ENCODE data around the gene ZDHHC13.

ZDHHC13 gene

GRCh38 chr11:19183646-19184045 lies 66.7 kb downstream of the ZDHHC13 start:
- ATAC-seq: no peak
- TF ChIP-seq CSDC2 (CRISPR knock-in tag; IDR thresholded peaks at IDR 0.05) (no peak), ZC3H10 (CRISPR knock-in tag; IDR thresholded peaks at IDR 0.05) (no peak), BACH2 (CRISPR knock-in tag; IDR thresholded peaks at IDR 0.05; ENCODE audit: borderline replicate concordance) (no peak), GLIS3 (CRISPR knock-in tag; IDR thresholded peaks at IDR 0.05) (no peak), ZNF565 (CRISPR knock-in tag; conservative IDR thresholded peaks at IDR 0.05; ENCODE audit: low read depth) (no peak), ZNF8 (CRISPR knock-in tag; IDR thresholded peaks at IDR 0.05) (no peak)

DNA sequence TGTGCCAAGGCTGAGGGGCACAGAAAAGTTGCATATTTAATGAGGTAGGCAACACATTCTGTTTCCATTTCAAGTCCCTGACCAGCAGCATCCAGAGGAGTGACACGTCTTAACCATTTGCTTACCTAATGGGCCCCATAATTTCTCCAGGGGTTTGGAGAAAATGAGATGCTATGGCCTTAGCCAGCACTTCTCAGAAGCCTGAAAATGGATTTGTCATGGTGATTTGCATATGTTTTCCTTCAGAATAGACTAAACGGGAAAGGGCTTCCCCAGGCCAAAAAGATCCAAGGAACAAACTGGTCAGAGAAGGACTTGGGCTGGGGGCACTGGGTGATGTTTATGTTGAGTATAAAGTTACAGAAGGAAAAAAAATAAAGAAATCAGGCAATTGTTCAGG lies 68.1 kb downstream of the ZDHHC13 start:
- no peak for ATAC-seq
- TF ChIP-seq ZC3H10 (CRISPR knock-in tag; IDR thresholded peaks at IDR 0.05) (no peak), GLIS3 (CRISPR knock-in tag; IDR thresholded peaks at IDR 0.05) (no peak), PPARA (CRISPR knock-in tag; IDR thresholded peaks at IDR 0.05; ENCODE audit: borderline replicate concordance) (no peak), ARNTL (CRISPR knock-in tag; IDR thresholded peaks at IDR 0.05; ENCODE audit: borderline replicate concordance, low read depth) (no peak), OSR1 (CRISPR knock-in tag; IDR thresholded peaks at IDR 0.05) (no peak), CSDC2 (CRISPR knock-in tag; IDR thresholded peaks at IDR 0.05) (no peak), ZFP3 (CRISPR knock-in tag; IDR thresholded peaks at IDR 0.05) (no peak), TCF4 (CRISPR knock-in tag; IDR thresholded peaks at IDR 0.05; ENCODE audit: borderline replicate concordance) (no peak), SNAI2 (CRISPR knock-in tag; IDR thresholded peaks at IDR 0.05) (no peak), ISL1 (CRISPR knock-in tag; IDR thresholded peaks at IDR 0.05) (no peak), ZNF565 (CRISPR knock-in tag; conservative IDR thresholded peaks at IDR 0.05; ENCODE audit: low read depth) (no peak), TSHZ2 (CRISPR knock-in tag; IDR thresholded peaks at IDR 0.05) (no peak), ZNF8 (CRISPR knock-in tag; IDR thresholded peaks at IDR 0.05) (no peak), ZNF70 (CRISPR knock-in tag; IDR thresholded peaks at IDR 0.05) (no peak), ZFP30 (CRISPR knock-in tag; IDR thresholded peaks at IDR 0.05) (no peak), RARB (CRISPR knock-in tag; IDR thresholded peaks at IDR 0.05) (no peak)

GRCh38 chr11:19185516-19186052 lies 68.6 kb downstream of the ZDHHC13 start:
- no peak for ATAC-seq
- TF ChIP-seq ZNF8 (CRISPR knock-in tag; IDR thresholded peaks at IDR 0.05): no peak
- TF ChIP-seq, protein P1, sequence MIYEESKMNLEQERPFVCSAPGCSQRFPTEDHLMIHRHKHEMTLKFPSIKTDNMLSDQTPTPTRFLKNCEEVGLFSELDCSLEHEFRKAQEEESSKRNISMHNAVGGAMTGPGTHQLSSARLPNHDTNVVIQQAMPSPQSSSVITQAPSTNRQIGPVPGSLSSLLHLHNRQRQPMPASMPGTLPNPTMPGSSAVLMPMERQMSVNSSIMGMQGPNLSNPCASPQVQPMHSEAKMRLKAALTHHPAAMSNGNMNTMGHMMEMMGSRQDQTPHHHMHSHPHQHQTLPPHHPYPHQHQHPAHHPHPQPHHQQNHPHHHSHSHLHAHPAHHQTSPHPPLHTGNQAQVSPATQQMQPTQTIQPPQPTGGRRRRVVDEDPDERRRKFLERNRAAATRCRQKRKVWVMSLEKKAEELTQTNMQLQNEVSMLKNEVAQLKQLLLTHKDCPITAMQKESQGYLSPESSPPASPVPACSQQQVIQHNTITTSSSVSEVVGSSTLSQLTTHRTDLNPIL (CRISPR knock-in tag; IDR thresholded peaks at IDR 0.05; ENCODE audit: low read depth): no peak
- no peak for TF ChIP-seq BACH2 (CRISPR knock-in tag; IDR thresholded peaks at IDR 0.05; ENCODE audit: borderline replicate concordance)
- no peak for TF ChIP-seq ZC3H10 (CRISPR knock-in tag; IDR thresholded peaks at IDR 0.05)
- TF ChIP-seq SNAI2 (CRISPR knock-in tag; IDR thresholded peaks at IDR 0.05): no peak
- no peak for TF ChIP-seq PPARA (CRISPR knock-in tag; IDR thresholded peaks at IDR 0.05; ENCODE audit: borderline replicate concordance)
- TF ChIP-seq ESRRG (CRISPR knock-in tag; IDR thresholded peaks at IDR 0.05): no peak
- TF ChIP-seq ZFP30 (CRISPR knock-in tag; IDR thresholded peaks at IDR 0.05): no peak
- TF ChIP-seq ISL1 (CRISPR knock-in tag; IDR thresholded peaks at IDR 0.05): no peak
- TF ChIP-seq ARNTL (CRISPR knock-in tag; IDR thresholded peaks at IDR 0.05; ENCODE audit: borderline replicate concordance, low read depth): no peak
- no peak for TF ChIP-seq ZNF70 (CRISPR knock-in tag; IDR thresholded peaks at IDR 0.05)

DNA sequence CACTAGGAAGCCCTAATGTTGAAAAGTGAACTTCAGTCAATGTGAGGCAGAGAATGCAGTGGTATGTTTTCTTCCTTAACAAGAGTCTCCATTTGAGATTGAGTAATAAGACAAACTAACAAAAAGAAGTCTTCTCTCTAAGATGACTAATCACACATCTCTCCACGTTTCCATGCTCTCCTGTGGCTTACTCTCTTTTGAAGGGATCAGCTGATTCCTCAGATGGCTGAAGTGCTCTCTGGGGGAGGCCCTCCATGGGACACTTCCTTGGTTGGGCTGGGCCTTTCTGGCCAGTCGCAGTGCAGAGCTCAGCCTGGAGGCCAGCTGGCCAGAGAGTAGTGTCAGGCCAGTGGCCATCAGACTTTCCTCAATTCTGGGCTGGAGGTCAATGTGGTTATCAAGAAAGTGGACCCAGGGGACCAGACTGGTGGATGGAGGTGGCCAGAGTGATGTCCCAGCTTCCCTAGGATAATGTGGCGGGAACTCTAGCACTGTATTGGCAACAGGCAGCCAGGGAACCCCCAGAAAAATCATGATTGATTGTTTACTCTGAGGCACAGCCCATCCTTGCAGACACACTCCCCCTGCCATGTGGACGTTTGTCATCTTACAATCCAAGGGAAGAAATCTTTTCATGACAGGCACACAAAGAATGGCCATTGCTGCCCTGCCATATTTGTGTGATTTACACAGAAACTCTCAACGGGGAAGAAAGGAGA lies 70.3 kb downstream of the ZDHHC13 start:
- ATAC-seq: no peak
- TF ChIP-seq TOX (CRISPR knock-in tag; IDR thresholded peaks at IDR 0.05; ENCODE audit: borderline replicate concordance) (no peak), POU6F1 (CRISPR knock-in tag; IDR thresholded peaks at IDR 0.05; ENCODE audit: borderline replicate concordance, low read depth) (no peak), ZNF70 (CRISPR knock-in tag; IDR thresholded peaks at IDR 0.05) (no peak), ISL1 (CRISPR knock-in tag; IDR thresholded peaks at IDR 0.05) (no peak), BACH2 (CRISPR knock-in tag; IDR thresholded peaks at IDR 0.05; ENCODE audit: borderline replicate concordance) (no peak), OSR1 (CRISPR knock-in tag; IDR thresholded peaks at IDR 0.05) (no peak), CSDC2 (CRISPR knock-in tag; IDR thresholded peaks at IDR 0.05) (no peak), ZNF565 (CRISPR knock-in tag; conservative IDR thresholded peaks at IDR 0.05; ENCODE audit: low read depth) (no peak), ARNTL (CRISPR knock-in tag; IDR thresholded peaks at IDR 0.05; ENCODE audit: borderline replicate concordance, low read depth) (no peak), ZFP3 (CRISPR knock-in tag; IDR thresholded peaks at IDR 0.05) (no peak), ESRRG (CRISPR knock-in tag; IDR thresholded peaks at IDR 0.05) (no peak)
- TF ChIP-seq, protein P2, sequence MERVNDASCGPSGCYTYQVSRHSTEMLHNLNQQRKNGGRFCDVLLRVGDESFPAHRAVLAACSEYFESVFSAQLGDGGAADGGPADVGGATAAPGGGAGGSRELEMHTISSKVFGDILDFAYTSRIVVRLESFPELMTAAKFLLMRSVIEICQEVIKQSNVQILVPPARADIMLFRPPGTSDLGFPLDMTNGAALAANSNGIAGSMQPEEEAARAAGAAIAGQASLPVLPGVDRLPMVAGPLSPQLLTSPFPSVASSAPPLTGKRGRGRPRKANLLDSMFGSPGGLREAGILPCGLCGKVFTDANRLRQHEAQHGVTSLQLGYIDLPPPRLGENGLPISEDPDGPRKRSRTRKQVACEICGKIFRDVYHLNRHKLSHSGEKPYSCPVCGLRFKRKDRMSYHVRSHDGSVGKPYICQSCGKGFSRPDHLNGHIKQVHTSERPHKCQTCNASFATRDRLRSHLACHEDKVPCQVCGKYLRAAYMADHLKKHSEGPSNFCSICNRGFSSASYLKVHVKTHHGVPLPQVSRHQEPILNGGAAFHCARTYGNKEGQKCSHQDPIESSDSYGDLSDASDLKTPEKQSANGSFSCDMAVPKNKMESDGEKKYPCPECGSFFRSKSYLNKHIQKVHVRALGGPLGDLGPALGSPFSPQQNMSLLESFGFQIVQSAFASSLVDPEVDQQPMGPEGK (CRISPR knock-in tag; IDR thresholded peaks at IDR 0.05; ENCODE audit: borderline replicate concordance): no peak
